Transverse colon (tissue), 4 donors: ENCODE measurements around the gene UXT. TPM values are rescaled to one million over a fixed set of nuclear protein-coding genes. Genes with fewer than 3 reads are reported as not detected.

ENCODE experiments used
- DNase-seq: peaks from one replicate; pipeline ENCODE4 v3.0.0-alpha.2; 2019
- H3K27ac ChIP-seq, 4 donors: fragments of 200-600 bp; sonication (generic); 2 replicates each; pipeline ENCODE4 v1.5.1; 2016 to 2018; ENCODE audit warnings: inconsistent platforms in 4 of 4
- H3K27me3 ChIP-seq: fragments of 200-600 bp; sonication (generic); 2 replicates; pipeline ENCODE4 v1.5.1; 2017; ENCODE audit warnings: inconsistent platforms
- H3K36me3 ChIP-seq, 4 donors: fragments of 200-600 bp; sonication (generic); 2 replicates each; pipeline ENCODE4 v1.5.1; 2017 to 2019; ENCODE audit warnings: inconsistent platforms in 4 of 4
- H3K4me1 ChIP-seq, 4 donors: fragments of 200-600 bp; sonication (generic); 2 replicates each; pipeline ENCODE4 v1.5.1; 2017 to 2020; ENCODE audit warnings: inconsistent platforms in 4 of 4
- H3K4me3 ChIP-seq, 4 donors: fragments of 200-600 bp; sonication (generic); 1 replicate in 1 of 4; 2 replicates in 3 of 4; pipeline versions ENCODE4 v1.5.1 to v1.6.1; 2017 to 2019; ENCODE audit warnings: inconsistent platforms in 4 of 4
- H3K9me3 ChIP-seq, 2 donors: fragments of 200-600 bp; sonication (generic); 2 replicates each; pipeline ENCODE4 v1.5.1; 2017 to 2019; ENCODE audit warnings: inconsistent platforms in 2 of 2
- CTCF ChIP-seq, 5 experiments: fragments of 200-600 bp in 3 of 5; fragments of 450-650 bp in 2 of 5; sonication (generic) in 3 of 5; IDR thresholded peaks; 1 replicate in 2 of 5; 2 replicates in 3 of 5; pipeline ENCODE4 v1.5.1; 2016 to 2017; ENCODE audit warnings: antibody characterized with exemption in 5 of 5, inconsistent platforms in 3 of 5, mild to moderate bottlenecking in 2 of 5, moderate library complexity in 1 of 5
- EP300 ChIP-seq: sonication (generic); formaldehyde crosslinking; IDR thresholded peaks from one replicate; pipeline ENCODE4 v1.6.1; 2017; ENCODE audit warnings: antibody characterized with exemption, low read depth
- POLR2A ChIP-seq: fragments of 450-650 bp; IDR thresholded peaks from one replicate; pipeline ENCODE4 v1.6.1; 2016; ENCODE audit warnings: antibody characterized with exemption, mild to moderate bottlenecking, moderate library complexity
- POLR2AphosphoS5 ChIP-seq, 3 donors: sonication (generic); formaldehyde crosslinking; IDR thresholded peaks; one replicate each; pipeline ENCODE4 v1.6.1; 2016; ENCODE audit warnings: antibody characterized with exemption in 3 of 3
- WGBS, 2 donors: methylation state at CpG; one replicate each; pipeline ENCODE4 v1.1.5; 2018; ENCODE audit warnings: low coverage in 1 of 2; 5-methylcytosine and 5-hydroxymethylcytosine counted together
- in situ Hi-C, 4 donors: fragments of 200-750 bp; cut with MboI; loops; one replicate each; pipeline versions ENCODE4 v1.15.0 to v1.15.1; 2017; ENCODE audit warnings: low sequenced_read_pairs in 3 of 4, low pct_ligation_motif_present in 1 of 4, low pct_unique_long_range_greater_than_20kb in 1 of 4
- intact Hi-C: fragments of 100-400 bp; cut with DNase I; formaldehyde crosslinking; loops from one replicate; pipeline ENCODE4 v1.15.1; 2023; ENCODE audit warnings: low total_unique reads
- total RNA-seq, 4 donors: library from RNA; depleted of rRNA; stranded (reverse); fragments of >200 nt; gene quantifications; one replicate each; pipeline ENCODE4 v1.1.0, GENCODE V29; 2016

Gene UXT
- total RNA-seq, 4 donors from 2014 or later: 21.3 to 122 (median 91.9) TPM

- 78 to 80% methylated on average over 1 to 5 of the region's 5 CpGs for WGBS, 2 donors
- H3K4me3 ChIP-seq: no peak overlapping the region
- H3K27ac ChIP-seq: no peak overlapping the region
- no peak for TF ChIP-seq EP300
- TF ChIP-seq POLR2A: no peak
- TF ChIP-seq POLR2AphosphoS5 (IDR thresholded peaks at IDR 0.05): no peak
- TF ChIP-seq CTCF (IDR thresholded peaks at IDR 0.05): no peak
- no peaks in the 10 kb centered on the region for H3K9me3 ChIP-seq
- H3K4me1 ChIP-seq: peaks cover 0 to 3% (median 0%) of the 10 kb centered on the region in 4 donors
- no peak for DNase-seq
- no peaks in the 10 kb centered on the region for H3K36me3 ChIP-seq
- intact Hi-C loops: no loop called here
- H3K27me3 ChIP-seq: peaks cover 5% of the 10 kb centered on the region
- in situ Hi-C loops: no loop called here
Measured at GRCh38 chrX:47614618-47615017, 44.4 kb downstream of the UXT start.

- no peak overlapping the region for H3K27ac ChIP-seq
- TF ChIP-seq POLR2AphosphoS5 (IDR thresholded peaks at IDR 0.05): no peak
- TF ChIP-seq POLR2A: no peak
- TF ChIP-seq EP300: no peak
- no peak for TF ChIP-seq CTCF (IDR thresholded peaks at IDR 0.05)
- WGBS, 2 donors: 87% methylated on average over 8 of the region's 8 CpGs; no CpG with 5 or more reads in 1 of the 2 donors
- DNase-seq: no peak
- no peaks in the 10 kb centered on the region for H3K9me3 ChIP-seq
- no peaks in the 10 kb centered on the region for H3K36me3 ChIP-seq
- intact Hi-C loops (no loop called here), in situ Hi-C loops (no loop called here)
- no peaks in the 10 kb centered on the region for H3K27me3 ChIP-seq
- no peak overlapping the region for H3K4me3 ChIP-seq
- H3K4me1 ChIP-seq: no peaks in the 10 kb centered on the region
Measured at GRCh38 chrX:47613082-47613481, 45.9 kb downstream of the UXT start.

- H3K9me3 ChIP-seq: no peaks in the 10 kb centered on the region
- no peak for TF ChIP-seq POLR2A
- TF ChIP-seq CTCF (IDR thresholded peaks at IDR 0.05): no peak
- TF ChIP-seq EP300: no peak
- no peak for TF ChIP-seq POLR2AphosphoS5 (IDR thresholded peaks at IDR 0.05)
- no peak overlapping the region for H3K4me3 ChIP-seq
- intact Hi-C loops (no loop called here), in situ Hi-C loops (no loop called here)
- H3K27ac ChIP-seq: no peak overlapping the region
- no peaks in the 10 kb centered on the region for H3K27me3 ChIP-seq
- no peaks in the 10 kb centered on the region for H3K4me1 ChIP-seq
- H3K36me3 ChIP-seq: no peaks in the 10 kb centered on the region
- no peak for DNase-seq
Measured at GRCh38 chrX:47612418-47612817, 46.6 kb downstream of the UXT start.

GRCh38 chrX:47611926-47612325 lies 47.1 kb downstream of the UXT start:
- in situ Hi-C loops (no loop called here), intact Hi-C loops (no loop called here)
- H3K9me3 ChIP-seq: no peaks in the 10 kb centered on the region
- DNase-seq: no peak
- H3K27me3 ChIP-seq: no peaks in the 10 kb centered on the region
- 71% methylated on average over 2 of the region's 2 CpGs; no CpG with 5 or more reads in 1 of the 2 donors for WGBS, 2 donors
- no peak overlapping the region for H3K27ac ChIP-seq
- H3K4me1 ChIP-seq: no peaks in the 10 kb centered on the region
- no peak overlapping the region for H3K4me3 ChIP-seq
- H3K36me3 ChIP-seq: no peaks in the 10 kb centered on the region
- TF ChIP-seq EP300 (no peak), POLR2A (no peak), CTCF (IDR thresholded peaks at IDR 0.05) (no peak), POLR2AphosphoS5 (IDR thresholded peaks at IDR 0.05) (no peak)
